ENCODE results near the gene CMTM7. TPM values are rescaled to one million over a fixed set of nuclear protein-coding genes. Genes with fewer than 3 reads are reported as not detected.

CMTM7 gene
- polyA plus RNA-seq, 3 donors = 100 to 148 (median 146) TPM

DNA sequence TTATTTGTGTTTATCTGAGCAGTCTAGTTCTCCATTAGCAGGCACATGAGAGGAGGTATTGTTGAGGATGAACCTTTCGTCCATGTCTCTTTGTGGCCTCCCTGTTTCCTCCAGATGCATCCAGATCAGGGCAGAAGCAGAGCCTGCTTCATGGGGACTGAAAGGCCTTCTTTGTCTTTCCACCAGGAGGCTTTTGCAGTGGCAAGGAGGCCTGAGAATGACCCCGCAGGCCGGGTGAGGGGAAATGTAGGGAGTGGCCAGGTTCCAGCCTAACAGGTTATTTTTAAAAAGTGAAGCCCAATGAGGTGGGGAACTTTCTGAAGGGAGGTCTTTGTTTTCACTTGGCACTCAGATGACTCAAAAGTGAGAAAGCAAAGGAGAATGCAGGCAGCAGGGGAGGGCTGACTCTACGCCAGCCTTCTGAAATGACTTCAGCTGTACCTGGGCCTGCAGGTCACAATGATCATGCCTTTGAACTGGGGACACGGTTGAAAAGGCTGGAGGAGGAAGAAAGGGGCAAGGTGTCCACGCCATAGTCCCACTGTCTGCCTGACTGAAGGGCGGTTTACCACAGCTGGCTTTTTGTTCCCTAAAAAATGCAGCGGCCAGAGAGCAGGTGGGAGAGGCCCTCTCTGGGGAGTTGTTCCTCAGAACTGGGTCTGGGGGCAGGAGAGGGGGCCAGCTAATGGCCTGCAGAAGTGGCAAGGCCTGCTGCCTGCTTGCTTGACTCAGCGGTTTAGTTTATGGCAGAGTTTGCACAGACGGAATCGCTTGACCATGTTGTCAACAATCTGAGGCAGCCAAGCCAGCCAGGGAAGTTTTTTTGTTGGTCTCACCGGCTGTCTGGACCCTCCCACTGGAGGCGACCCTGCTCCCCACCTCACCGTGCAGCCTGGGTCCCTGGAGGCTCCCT, 28.7 kb downstream of the CMTM7 start:
- TF ChIP-seq, protein P1, sequence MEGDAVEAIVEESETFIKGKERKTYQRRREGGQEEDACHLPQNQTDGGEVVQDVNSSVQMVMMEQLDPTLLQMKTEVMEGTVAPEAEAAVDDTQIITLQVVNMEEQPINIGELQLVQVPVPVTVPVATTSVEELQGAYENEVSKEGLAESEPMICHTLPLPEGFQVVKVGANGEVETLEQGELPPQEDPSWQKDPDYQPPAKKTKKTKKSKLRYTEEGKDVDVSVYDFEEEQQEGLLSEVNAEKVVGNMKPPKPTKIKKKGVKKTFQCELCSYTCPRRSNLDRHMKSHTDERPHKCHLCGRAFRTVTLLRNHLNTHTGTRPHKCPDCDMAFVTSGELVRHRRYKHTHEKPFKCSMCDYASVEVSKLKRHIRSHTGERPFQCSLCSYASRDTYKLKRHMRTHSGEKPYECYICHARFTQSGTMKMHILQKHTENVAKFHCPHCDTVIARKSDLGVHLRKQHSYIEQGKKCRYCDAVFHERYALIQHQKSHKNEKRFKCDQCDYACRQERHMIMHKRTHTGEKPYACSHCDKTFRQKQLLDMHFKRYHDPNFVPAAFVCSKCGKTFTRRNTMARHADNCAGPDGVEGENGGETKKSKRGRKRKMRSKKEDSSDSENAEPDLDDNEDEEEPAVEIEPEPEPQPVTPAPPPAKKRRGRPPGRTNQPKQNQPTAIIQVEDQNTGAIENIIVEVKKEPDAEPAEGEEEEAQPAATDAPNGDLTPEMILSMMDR (IDR thresholded peaks at IDR 0.05) = no peak
- Histone ChIP-seq H3K9ac (ENCODE audit: insufficient read depth, low read length, poor library complexity, severe bottlenecking) (peak overlapping the region; percentile 27), H3K27me3 (ENCODE audit: control insufficient read depth in 2 of 2, insufficient read depth in 2 of 2, low read length in 2 of 2) (no peaks in the 10 kb centered on the region), H3K9me3 (replicated peaks in 1 of 2; ENCODE audit: control insufficient read depth in 1 of 2, insufficient read depth in 1 of 2, low read length in 2 of 2) (no peaks in the 10 kb centered on the region), H3K79me2 (ENCODE audit: insufficient read depth, low read length) (peaks cover 96% of the 10 kb centered on the region), H3K27ac (ENCODE audit: low read depth in 1 of 2, low read length in 2 of 2) (peak overlapping the region; percentile 76 to 86), H3K4me3 (replicated peaks in 1 of 3; ENCODE audit: low read depth in 2 of 3, low read length in 3 of 3) (peak overlapping the region in 1 of 3 experiments; percentile 34), H3K4me2 (replicated peaks; ENCODE audit: extremely low read depth, low read length, poor library complexity, severe bottlenecking) (peak overlapping the region; percentile 42), H4K20me1 (ENCODE audit: insufficient read depth, low read length) (peaks cover 51% of the 10 kb centered on the region), H2AFZ (ENCODE audit: insufficient read depth, low read depth, low read length, poor library complexity, severe bottlenecking) (peak overlapping the region; percentile 6), H3K36me3 (replicated peaks in 1 of 2; ENCODE audit: control insufficient read depth in 1 of 2, insufficient read depth in 2 of 2, low read length in 2 of 2) (no peaks in the 10 kb centered on the region), H3K4me1 (ENCODE audit: control insufficient read depth in 1 of 2, insufficient read depth in 2 of 2, low read length in 2 of 2) (peaks cover 63 to 73% of the 10 kb centered on the region in 2 donors)
- Mint-ChIP-seq H3K27ac (peak overlapping the region; percentile 90 to 97 (median 94)), H3K36me3 (peaks cover 6 to 17% of the 10 kb centered on the region in 2 donors), H3K9me3 (peaks cover 0 to 5% (median 0%) of the 10 kb centered on the region in 7 donors), H3K27me3 (ENCODE audit: low read depth in 3 of 3) (peaks cover 0 to 7% (median 0%) of the 10 kb centered on the region in 3 donors), H3K4me1 (peaks cover 79% of the 10 kb centered on the region), H3K4me3 (peak overlapping the region; percentile 43 to 84)
- 3% methylated on average over 12 of the region's 14 CpGs for WGBS (ENCODE audit: insufficient coverage)
- DNase-seq = peak in 2 of 3 donors; percentile 29 to 48
- intact Hi-C loops (cut with micrococcal nuclease) = no loop called here

DNA sequence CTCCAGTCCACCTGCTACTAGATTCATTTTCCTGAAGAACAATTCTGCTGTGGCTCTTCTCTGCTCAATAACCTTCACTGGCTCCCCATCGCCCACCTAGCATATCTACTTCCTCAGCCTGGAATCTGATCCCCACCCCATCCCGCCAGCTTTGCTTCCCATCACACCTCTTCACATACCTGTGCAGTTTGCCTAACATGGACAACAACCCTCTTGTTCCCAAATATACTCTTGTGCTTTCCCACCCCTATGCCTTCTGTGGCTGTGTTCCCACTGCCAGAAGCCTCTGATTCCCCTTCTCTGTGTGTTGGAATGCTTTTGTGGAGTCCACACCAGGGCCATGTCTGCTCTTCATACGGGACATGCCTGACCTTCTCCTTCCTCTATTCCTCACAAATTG, 29.5 kb downstream of the CMTM7 start:
- Histone ChIP-seq H3K27ac (ENCODE audit: low read depth in 1 of 2, low read length in 2 of 2) (peak overlapping the region; percentile 76 to 86), H3K9ac (ENCODE audit: insufficient read depth, low read length, poor library complexity, severe bottlenecking) (peak overlapping the region; percentile 27), H3K4me3 (replicated peaks in 1 of 3; ENCODE audit: low read depth in 2 of 3, low read length in 3 of 3) (peak overlapping the region in 1 of 3 experiments; percentile 34), H3K4me2 (replicated peaks; ENCODE audit: extremely low read depth, low read length, poor library complexity, severe bottlenecking) (peak overlapping the region; percentile 42), H3K27me3 (ENCODE audit: control insufficient read depth in 2 of 2, insufficient read depth in 2 of 2, low read length in 2 of 2) (no peaks in the 10 kb centered on the region), H3K4me1 (ENCODE audit: control insufficient read depth in 1 of 2, insufficient read depth in 2 of 2, low read length in 2 of 2) (peaks cover 61 to 68% of the 10 kb centered on the region in 2 donors), H3K9me3 (replicated peaks in 1 of 2; ENCODE audit: control insufficient read depth in 1 of 2, insufficient read depth in 1 of 2, low read length in 2 of 2) (no peaks in the 10 kb centered on the region), H2AFZ (ENCODE audit: insufficient read depth, low read depth, low read length, poor library complexity, severe bottlenecking) (no peak overlapping the region), H4K20me1 (ENCODE audit: insufficient read depth, low read length) (peaks cover 43% of the 10 kb centered on the region), H3K36me3 (replicated peaks in 1 of 2; ENCODE audit: control insufficient read depth in 1 of 2, insufficient read depth in 2 of 2, low read length in 2 of 2) (no peaks in the 10 kb centered on the region), H3K79me2 (ENCODE audit: insufficient read depth, low read length) (peaks cover 96% of the 10 kb centered on the region)
- H3K27me3 Mint-ChIP-seq (ENCODE audit: low read depth in 3 of 3) = peaks cover 0 to 7% (median 0%) of the 10 kb centered on the region in 3 donors
- peak overlapping the region; percentile 43 to 84 for H3K4me3 Mint-ChIP-seq
- peak overlapping the region; percentile 90 to 97 (median 94) for H3K27ac Mint-ChIP-seq
- DNase-seq = no peak
- intact Hi-C loops (cut with micrococcal nuclease) = no loop called here
- WGBS (ENCODE audit: insufficient coverage) = 80% methylated on average over 2 of the region's 3 CpGs
- H3K4me1 Mint-ChIP-seq = peaks cover 75% of the 10 kb centered on the region
- peaks cover 0 to 5% (median 0%) of the 10 kb centered on the region in 7 donors for H3K9me3 Mint-ChIP-seq
- TF ChIP-seq, protein P1 (IDR thresholded peaks at IDR 0.05) = no peak
- peaks cover 5 to 13% of the 10 kb centered on the region in 2 donors for H3K36me3 Mint-ChIP-seq
